ENCODE measurements around the gene ITPRIPL1.

ITPRIPL1 gene

GRCh38 chr2:96345438-96345837, 20.3 kb downstream of the ITPRIPL1 start:
- no peak for DNase-seq (ENCODE audit: insufficient read length, low spot score)
- no peak for TF ChIP-seq CTCF (IDR thresholded peaks at IDR 0.05; ENCODE audit: insufficient read depth, missing control alignments)
- no peak for FAIRE-seq

GRCh38 chr2:96345868-96346462, 20.8 kb downstream of the ITPRIPL1 start:
- no peak for TF ChIP-seq CTCF (IDR thresholded peaks at IDR 0.05; ENCODE audit: insufficient read depth, missing control alignments)
- no peak for DNase-seq (ENCODE audit: insufficient read length, low spot score)
- FAIRE-seq, result no peak

- DNase-seq (ENCODE audit: insufficient read length, low spot score) (no peak), FAIRE-seq (no peak)
- no peak for TF ChIP-seq CTCF (IDR thresholded peaks at IDR 0.05; ENCODE audit: insufficient read depth, missing control alignments)
Observed at GRCh38 chr2:96347395-96347794, 22.3 kb downstream of the ITPRIPL1 start.

GRCh38 chr2:96353032-96353561, 28.0 kb downstream of the ITPRIPL1 start:
- FAIRE-seq (no peak), DNase-seq (ENCODE audit: insufficient read length, low spot score) (no peak)

GRCh38 chr2:96353606-96354101, 28.5 kb downstream of the ITPRIPL1 start:
- TF ChIP-seq CTCF (IDR thresholded peaks at IDR 0.05; ENCODE audit: insufficient read depth, missing control alignments), result no peak
- FAIRE-seq (no peak), DNase-seq (ENCODE audit: insufficient read length, low spot score) (no peak)

More at GRCh38 chr2:96353032-96353561, 28.0 kb downstream of the ITPRIPL1 start:
- no peak for TF ChIP-seq CTCF (IDR thresholded peaks at IDR 0.05; ENCODE audit: insufficient read depth, missing control alignments)

- no peak for DNase-seq (ENCODE audit: insufficient read length, low spot score)
- FAIRE-seq, result no peak
- no peak for TF ChIP-seq CTCF (IDR thresholded peaks at IDR 0.05; ENCODE audit: insufficient read depth, missing control alignments)
Observed at GRCh38 chr2:96354492-96354891, 29.4 kb downstream of the ITPRIPL1 start.

- FAIRE-seq, result no peak
- TF ChIP-seq CTCF (IDR thresholded peaks at IDR 0.05; ENCODE audit: insufficient read depth, missing control alignments), result no peak
- DNase-seq (ENCODE audit: insufficient read length, low spot score), result no peak
Observed at GRCh38 chr2:96356889-96357288, 31.8 kb downstream of the ITPRIPL1 start.

Data from D721Med (cell line).